IgD-negative memory B cell (primary cell): ENCODE measurements around the gene KCNJ2. TPM values are rescaled to one million over a fixed set of nuclear protein-coding genes. Genes with fewer than 3 reads are reported as not detected.

Source experiments
- H3K27ac Mint-ChIP-seq, 3 donors: one replicate each; pipeline ENCODE4 v1.8.0; 2020 to 2022; ENCODE audit warnings: mild to moderate bottlenecking in 3 of 3, mixed read lengths in 3 of 3, moderate library complexity in 1 of 3
- H3K27me3 Mint-ChIP-seq: one replicate; pipeline ENCODE4 v1.8.0; 2021; ENCODE audit warnings: mixed read lengths
- H3K36me3 Mint-ChIP-seq: one replicate; pipeline ENCODE4 v1.8.0; 2020; ENCODE audit warnings: mild to moderate bottlenecking, mixed read lengths
- H3K4me1 Mint-ChIP-seq, 3 donors: one replicate each; pipeline ENCODE4 v1.8.0; 2020 to 2022; ENCODE audit warnings: mixed read lengths in 3 of 3, mild to moderate bottlenecking in 1 of 3
- H3K4me3 Mint-ChIP-seq, 4 donors: one replicate each; pipeline ENCODE4 v1.8.0; 2020 to 2022; ENCODE audit warnings: mild to moderate bottlenecking in 4 of 4, mixed read lengths in 4 of 4, moderate library complexity in 3 of 4
- H3K9me3 Mint-ChIP-seq, 3 donors: one replicate each; pipeline ENCODE4 v1.8.0; 2020 to 2021; ENCODE audit warnings: mixed read lengths in 3 of 3, mild to moderate bottlenecking in 1 of 3
- polyA plus RNA-seq: library from polyadenylated mRNA; unstranded; fragments of 300-500 nt; fragmentation: Illumina TruSeq; gene quantifications from one replicate; pipeline ENCODE4 v1.2.3, GENCODE V29; 2021

The KCNJ2 gene
- polyA plus RNA-seq, 1 donor from 2014 or later = not detected

GRCh38 chr17:70137451-70138230 is 31.7 kb upstream of the KCNJ2 start:
- Mint-ChIP-seq H3K27me3 (peaks cover 2% of the 10 kb centered on the region), H3K36me3 (no peaks in the 10 kb centered on the region), H3K9me3 (no peaks in the 10 kb centered on the region), H3K4me3 (peak overlapping the region; percentile 61 to 94 (median 82)), H3K27ac (peak overlapping the region in 1 of 3 donors; percentile 46), H3K4me1 (peaks cover 6 to 11% (median 10%) of the 10 kb centered on the region in 3 donors)

- peak overlapping the region in 2 of 4 donors; percentile 63 to 94 for H3K4me3 Mint-ChIP-seq
- no peak overlapping the region for H3K27ac Mint-ChIP-seq
Measured at GRCh38 chr17:70138291-70138865, 31.0 kb upstream of the KCNJ2 start.

GRCh38 chr17:70139449-70139993 is 29.8 kb upstream of the KCNJ2 start:
- no peak overlapping the region for H3K4me3 Mint-ChIP-seq
- no peak overlapping the region for H3K27ac Mint-ChIP-seq
- H3K4me1 Mint-ChIP-seq = peaks cover 6 to 11% (median 10%) of the 10 kb centered on the region in 3 donors
- no peaks in the 10 kb centered on the region for H3K36me3 Mint-ChIP-seq
- H3K27me3 Mint-ChIP-seq = peaks cover 2% of the 10 kb centered on the region
- H3K9me3 Mint-ChIP-seq = no peaks in the 10 kb centered on the region

More at GRCh38 chr17:70138291-70138865, 31.0 kb upstream of the KCNJ2 start:
- H3K36me3 Mint-ChIP-seq = no peaks in the 10 kb centered on the region
- H3K4me1 Mint-ChIP-seq = peaks cover 6 to 11% (median 10%) of the 10 kb centered on the region in 3 donors
- no peaks in the 10 kb centered on the region for H3K9me3 Mint-ChIP-seq
- peaks cover 2% of the 10 kb centered on the region for H3K27me3 Mint-ChIP-seq

GRCh38 chr17:70144260-70144846 is 25.0 kb upstream of the KCNJ2 start:
- H3K9me3 Mint-ChIP-seq = no peaks in the 10 kb centered on the region
- no peaks in the 10 kb centered on the region for H3K4me1 Mint-ChIP-seq
- no peak overlapping the region for H3K27ac Mint-ChIP-seq
- no peaks in the 10 kb centered on the region for H3K36me3 Mint-ChIP-seq
- no peak overlapping the region for H3K4me3 Mint-ChIP-seq
- no peaks in the 10 kb centered on the region for H3K27me3 Mint-ChIP-seq

GRCh38 chr17:70153210-70153609 is 16.1 kb upstream of the KCNJ2 start:
- no peaks in the 10 kb centered on the region for H3K36me3 Mint-ChIP-seq
- H3K4me1 Mint-ChIP-seq = no peaks in the 10 kb centered on the region
- H3K27ac Mint-ChIP-seq = no peak overlapping the region
- H3K27me3 Mint-ChIP-seq = no peaks in the 10 kb centered on the region
- no peak overlapping the region for H3K4me3 Mint-ChIP-seq
- H3K9me3 Mint-ChIP-seq = no peaks in the 10 kb centered on the region

GRCh38 chr17:70157151-70157550 is 12.2 kb upstream of the KCNJ2 start:
- Mint-ChIP-seq H3K27ac (no peak overlapping the region), H3K27me3 (peaks cover 1% of the 10 kb centered on the region), H3K36me3 (no peaks in the 10 kb centered on the region), H3K4me1 (no peaks in the 10 kb centered on the region), H3K9me3 (peaks cover 0 to 3% (median 0%) of the 10 kb centered on the region in 3 donors), H3K4me3 (no peak overlapping the region)

GRCh38 chr17:70158180-70158579 is 11.2 kb upstream of the KCNJ2 start:
- Mint-ChIP-seq H3K4me3 (no peak overlapping the region), H3K27me3 (peaks cover 2% of the 10 kb centered on the region)

GRCh38 chr17:70158591-70158990 is 10.7 kb upstream of the KCNJ2 start:
- peaks cover 0 to 3% (median 0%) of the 10 kb centered on the region in 3 donors for H3K9me3 Mint-ChIP-seq
- H3K36me3 Mint-ChIP-seq = no peaks in the 10 kb centered on the region
- H3K4me3 Mint-ChIP-seq = no peak overlapping the region

More at GRCh38 chr17:70158180-70158579, 11.2 kb upstream of the KCNJ2 start:
- Mint-ChIP-seq H3K36me3 (no peaks in the 10 kb centered on the region), H3K4me1 (no peaks in the 10 kb centered on the region), H3K27ac (no peak overlapping the region), H3K9me3 (peaks cover 0 to 3% (median 0%) of the 10 kb centered on the region in 3 donors)

GRCh38 chr17:70159980-70160379 is 9.4 kb upstream of the KCNJ2 start:
- Mint-ChIP-seq H3K4me3 (no peak overlapping the region), H3K27ac (no peak overlapping the region), H3K9me3 (peaks cover 0 to 3% (median 0%) of the 10 kb centered on the region in 3 donors), H3K27me3 (peaks cover 3% of the 10 kb centered on the region), H3K4me1 (no peaks in the 10 kb centered on the region), H3K36me3 (no peaks in the 10 kb centered on the region)

More at GRCh38 chr17:70158591-70158990, 10.7 kb upstream of the KCNJ2 start:
- Mint-ChIP-seq H3K27me3 (peaks cover 3% of the 10 kb centered on the region), H3K27ac (no peak overlapping the region), H3K4me1 (no peaks in the 10 kb centered on the region)

- Mint-ChIP-seq H3K4me3 (no peak overlapping the region), H3K9me3 (peaks cover 0 to 6% (median 0%) of the 10 kb centered on the region in 3 donors), H3K36me3 (no peaks in the 10 kb centered on the region), H3K27ac (no peak overlapping the region), H3K4me1 (no peaks in the 10 kb centered on the region), H3K27me3 (peaks cover 3% of the 10 kb centered on the region)
Measured at GRCh38 chr17:70161519-70161918, 7.8 kb upstream of the KCNJ2 start.

GRCh38 chr17:70165383-70165782 is 3.9 kb upstream of the KCNJ2 start:
- Mint-ChIP-seq H3K9me3 (peaks cover 0 to 3% (median 0%) of the 10 kb centered on the region in 3 donors), H3K4me1 (peaks cover 6 to 13% (median 6%) of the 10 kb centered on the region in 3 donors), H3K36me3 (peaks cover 1% of the 10 kb centered on the region), H3K27me3 (peaks cover 22% of the 10 kb centered on the region), H3K4me3 (no peak overlapping the region), H3K27ac (no peak overlapping the region)

- Mint-ChIP-seq H3K27me3 (peaks cover 25% of the 10 kb centered on the region), H3K36me3 (peaks cover 1% of the 10 kb centered on the region), H3K4me3 (no peak overlapping the region), H3K27ac (no peak overlapping the region), H3K9me3 (peaks cover 0 to 4% (median 0%) of the 10 kb centered on the region in 3 donors), H3K4me1 (peaks cover 6 to 13% (median 6%) of the 10 kb centered on the region in 3 donors)
Measured at GRCh38 chr17:70166615-70167014, 2.7 kb upstream of the KCNJ2 start.

GRCh38 chr17:70168044-70168976 is 1.0 kb upstream of the KCNJ2 start:
- Mint-ChIP-seq H3K36me3 (peaks cover 1% of the 10 kb centered on the region), H3K27ac (peak overlapping the region in 1 of 3 donors; percentile 67), H3K4me1 (peaks cover 6 to 13% (median 6%) of the 10 kb centered on the region in 3 donors), H3K27me3 (peaks cover 29% of the 10 kb centered on the region), H3K9me3 (peaks cover 0 to 8% (median 0%) of the 10 kb centered on the region in 3 donors), H3K4me3 (peak overlapping the region; percentile 34 to 94 (median 82))
